Endometrium (tissue), 2 donors: ENCODE measurements around the gene CEP131.
"Not testable (repeated sequence)": the region's sequence is repeated elsewhere in the genome, so short reads cannot be mapped to it uniquely, and the experiment has no call there.

ENCODE experiments used
- FAIRE-seq: peaks from 2 replicates; lab custom pipeline; 2012; peaks lifted over from hg19 to GRCh38; lab: Jason Lieb, UNC
- donor health status: control.
- donor health status: control.

CEP131 gene

DNA sequence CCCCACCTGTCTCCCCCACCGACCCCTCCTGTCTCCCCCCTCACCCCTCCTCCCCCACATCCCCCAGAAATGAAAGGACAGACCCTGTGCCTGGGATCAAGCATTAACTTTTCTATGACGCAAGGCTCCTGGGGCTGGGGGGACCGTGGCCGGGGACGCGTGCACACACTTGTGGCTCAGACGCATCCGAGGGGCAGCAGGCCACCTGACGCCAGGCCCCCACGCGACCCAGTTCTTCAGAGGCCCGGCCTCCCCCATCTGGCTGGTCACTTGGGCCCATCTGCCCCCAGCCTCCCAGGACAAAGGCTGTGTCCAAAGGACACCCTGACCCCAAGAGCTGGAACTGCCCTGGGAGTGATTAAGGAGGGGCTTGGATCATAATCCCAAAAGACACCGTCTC is 71.5 kb downstream of the CEP131 start:
- no peak for FAIRE-seq

DNA sequence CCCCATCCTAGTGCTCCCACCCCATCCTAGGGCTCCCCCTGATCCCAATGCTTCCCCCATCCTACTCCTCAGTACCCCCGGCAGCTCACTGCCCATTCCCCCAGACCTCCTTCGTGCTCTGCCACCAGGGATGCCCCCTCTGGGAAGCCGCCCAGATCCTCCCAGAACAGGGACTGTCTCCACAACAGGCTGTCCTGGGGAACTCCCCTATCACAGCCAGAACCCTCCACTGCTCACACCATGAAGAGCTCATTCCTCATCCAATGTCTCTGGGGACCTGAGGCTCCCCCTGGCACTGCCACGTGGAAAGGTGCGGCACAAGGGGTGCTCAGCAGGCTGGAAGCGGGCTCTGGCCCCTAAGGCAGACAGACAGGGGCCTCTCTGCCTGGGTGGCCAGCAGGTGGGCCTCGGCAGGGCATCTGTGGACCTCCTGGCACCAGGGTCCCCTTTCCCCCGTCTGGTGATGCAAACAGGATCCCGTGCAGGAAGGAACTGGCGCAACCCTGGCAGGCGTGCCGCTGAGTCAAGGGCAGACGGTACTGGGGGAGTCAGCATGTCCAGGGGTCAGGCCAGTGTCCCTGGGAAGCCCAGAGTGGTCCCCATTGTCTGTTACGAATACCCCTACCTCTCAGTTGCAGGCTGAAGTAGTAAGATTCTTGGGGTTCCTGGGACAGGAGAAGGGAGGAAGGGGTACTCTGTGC is 72.2 kb downstream of the CEP131 start:
- FAIRE-seq: no peak

DNA sequence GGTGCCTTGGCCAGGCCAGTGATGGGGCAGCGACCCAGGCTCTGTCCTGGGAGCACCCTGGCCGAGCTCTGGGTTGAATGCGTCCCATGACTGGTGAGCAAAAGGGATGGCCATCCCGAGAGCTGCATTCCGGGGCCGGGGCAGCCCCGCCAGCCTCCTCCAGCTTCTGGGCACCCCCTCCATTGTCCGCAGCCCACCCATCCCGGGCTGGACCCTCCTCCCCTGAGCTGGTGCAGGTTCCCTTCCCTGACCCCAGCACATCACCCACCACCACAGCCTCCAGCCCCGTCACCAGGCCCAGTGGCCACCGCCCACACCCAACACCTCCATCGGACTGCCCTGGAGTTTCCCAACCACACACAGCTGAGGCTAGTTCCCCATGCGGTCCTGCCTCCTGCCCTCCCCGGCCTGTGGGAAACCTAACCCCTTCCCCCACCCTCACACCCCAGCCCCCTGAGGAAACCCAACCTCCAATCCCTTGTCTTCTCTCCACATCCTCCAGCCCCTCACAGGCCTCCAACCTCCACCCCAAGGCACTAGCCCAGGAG is 73.7 kb downstream of the CEP131 start:
- FAIRE-seq: no peak

DNA sequence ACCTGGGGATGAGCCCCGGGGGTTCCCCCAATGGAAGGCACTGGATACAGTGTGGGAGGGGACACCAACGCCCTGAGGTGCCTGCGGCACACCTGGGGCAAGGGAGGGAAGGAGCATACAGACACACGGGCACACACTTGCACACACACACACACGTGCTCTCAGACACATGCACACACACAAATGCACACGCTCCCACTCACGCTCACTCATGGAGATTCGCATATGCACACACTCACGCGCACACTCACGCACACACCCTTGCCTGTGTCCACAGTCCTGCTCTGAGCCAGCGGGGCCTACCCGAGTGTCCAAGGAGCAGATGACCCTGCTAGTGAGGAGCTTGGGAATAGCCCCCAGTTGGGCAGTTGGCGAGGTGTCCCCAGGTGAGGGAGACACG is 74.2 kb downstream of the CEP131 start:
- FAIRE-seq: no peak

DNA sequence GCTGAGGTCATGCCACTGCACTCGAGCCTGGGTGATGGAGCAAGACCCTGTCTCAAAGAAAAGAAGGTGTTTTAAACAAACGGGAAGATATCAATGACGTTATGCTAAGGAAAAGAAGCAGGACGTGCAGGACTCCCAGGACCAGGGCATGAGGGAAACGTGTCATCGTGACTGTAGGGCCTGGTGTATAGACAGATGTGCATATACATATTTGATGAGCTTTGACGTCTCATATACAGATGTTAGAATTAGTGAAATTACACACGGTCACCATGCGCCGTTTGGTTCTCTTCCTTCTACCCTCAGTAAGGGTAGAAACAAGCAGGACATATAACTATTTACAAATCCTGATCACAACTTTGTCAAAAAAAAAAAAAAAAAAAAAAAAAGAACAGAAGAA is 75.1 kb downstream of the CEP131 start:
- FAIRE-seq: no peak

DNA sequence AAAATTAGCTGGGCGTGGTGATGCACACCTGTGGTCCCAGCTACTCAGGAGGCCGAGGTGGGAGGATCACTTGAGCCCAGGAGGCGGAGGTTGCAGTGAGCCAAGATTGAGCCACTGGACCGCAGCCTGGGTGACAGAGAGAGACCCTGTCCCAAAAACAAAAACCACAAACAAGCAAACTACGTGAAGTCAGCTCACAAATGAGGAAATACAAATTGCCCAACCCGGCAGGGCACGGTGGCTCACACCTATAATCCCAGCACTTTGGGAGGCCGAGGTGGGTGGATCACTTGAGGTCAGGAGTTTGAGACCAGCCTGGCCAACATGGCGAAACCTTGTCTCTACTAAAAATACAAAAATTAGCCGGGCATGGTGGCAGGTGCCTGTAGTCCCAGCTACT is 76.6 kb downstream of the CEP131 start:
- not testable (repeated sequence) for FAIRE-seq

DNA sequence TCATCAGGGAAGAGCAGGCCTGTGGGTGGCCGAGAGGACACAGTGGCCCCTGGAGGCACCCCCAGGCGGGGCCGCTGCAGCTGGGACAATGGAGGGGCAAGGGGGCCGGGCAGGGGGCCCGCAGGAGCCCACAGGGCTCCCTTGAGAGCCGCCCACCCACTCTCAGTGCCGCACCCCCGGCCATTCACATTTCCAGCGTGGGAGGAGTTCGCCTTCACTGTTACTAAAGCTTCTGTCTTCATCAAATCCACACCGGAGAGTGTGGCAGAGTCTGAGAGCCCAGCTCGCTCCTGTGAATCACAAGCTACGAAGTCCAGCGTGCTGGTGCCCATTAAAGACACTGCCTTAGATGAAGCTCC is 78.4 kb downstream of the CEP131 start:
- FAIRE-seq: no peak

DNA sequence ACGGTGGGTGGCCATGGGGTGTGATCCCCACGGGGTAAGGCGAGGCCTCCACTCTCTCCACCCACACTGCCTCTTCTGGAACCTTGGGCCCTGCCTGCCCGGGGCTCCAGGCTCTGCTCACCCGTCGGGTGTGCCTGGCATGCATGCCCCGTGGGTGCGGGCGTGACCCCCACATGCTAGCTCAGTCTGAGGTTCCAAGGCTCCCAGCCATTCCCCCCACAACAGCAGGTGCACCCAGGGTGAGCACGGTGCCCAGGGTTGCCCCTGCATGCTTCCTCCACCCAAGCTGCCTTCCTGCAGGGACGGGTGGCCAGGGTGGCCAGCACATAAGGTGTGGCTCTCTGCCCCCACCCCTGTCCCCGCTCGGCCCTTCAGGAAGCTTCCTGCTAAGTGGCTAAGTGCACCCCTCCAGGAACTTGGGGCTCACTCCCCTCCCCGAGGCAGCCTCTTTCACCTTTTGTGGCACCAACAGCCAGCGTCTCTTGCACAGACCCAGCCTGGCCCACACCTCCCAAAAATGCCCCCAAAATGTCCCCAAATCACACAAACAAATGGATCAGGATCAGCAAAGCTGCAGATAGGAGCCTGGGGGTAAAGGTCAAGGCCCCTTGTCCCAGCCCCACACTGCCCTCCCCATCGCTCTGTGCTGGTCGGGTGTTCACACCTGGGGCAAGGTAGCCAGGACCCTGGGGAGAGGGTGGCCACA is 78.9 kb downstream of the CEP131 start:
- FAIRE-seq: no peak

DNA sequence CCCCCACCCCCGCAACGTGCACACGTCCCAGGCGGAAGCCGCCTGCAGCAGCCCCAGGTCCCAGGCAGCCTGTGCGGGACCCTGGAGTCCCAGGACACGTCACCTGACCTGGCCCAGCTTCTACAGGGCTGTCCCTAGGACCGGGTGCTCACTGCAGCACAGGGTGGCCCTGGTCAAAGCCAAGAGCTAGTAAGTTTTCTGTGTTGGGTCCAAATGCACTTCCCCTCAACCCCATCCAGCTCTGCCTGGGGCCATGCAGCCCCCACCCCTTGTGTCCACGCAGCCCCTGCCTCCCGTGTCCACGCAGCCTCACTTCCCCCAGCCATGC is 79.6 kb downstream of the CEP131 start:
- FAIRE-seq: no peak

DNA sequence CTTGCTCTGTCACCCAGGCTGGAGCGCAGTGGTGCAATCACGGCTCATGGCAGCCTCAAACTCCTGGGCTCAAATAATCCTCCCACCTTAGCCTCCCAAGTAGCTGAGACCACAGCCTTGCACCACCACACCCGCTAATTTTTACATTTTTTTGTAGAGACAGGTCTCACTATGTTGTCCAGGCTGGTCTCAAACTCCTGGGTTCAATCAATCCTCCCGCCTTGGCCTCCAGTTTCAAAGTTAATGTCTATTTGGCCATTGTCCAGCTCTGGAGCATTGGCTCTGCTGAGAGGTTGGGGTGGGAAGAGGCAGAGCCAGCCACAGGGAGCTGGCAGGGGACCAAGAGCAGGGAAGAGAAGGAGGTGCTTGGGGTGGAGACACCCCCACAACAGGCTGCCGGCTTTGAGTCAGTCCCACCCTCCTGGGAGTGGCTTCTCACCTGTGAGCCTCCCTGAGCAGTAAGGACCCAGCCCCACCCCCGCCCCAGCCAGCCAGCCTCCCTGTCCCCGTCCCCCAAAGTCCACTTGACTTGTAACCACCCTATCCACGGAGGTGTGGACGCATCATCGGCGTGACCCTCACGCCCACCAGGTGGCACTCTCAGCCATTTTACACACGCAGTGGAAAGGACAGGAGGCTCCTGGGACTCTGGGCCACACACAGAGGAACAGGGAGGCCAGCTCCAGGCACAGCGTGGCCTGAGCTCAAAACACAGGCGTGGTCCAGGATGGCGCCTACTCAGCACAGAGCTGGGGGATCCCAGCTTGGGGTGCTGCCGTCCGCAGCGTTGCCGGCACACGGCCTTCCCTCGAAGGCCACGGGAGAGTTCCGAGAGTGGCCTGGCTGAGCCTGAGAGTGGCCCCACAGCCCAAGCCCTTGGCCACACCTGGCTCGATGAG is 80.2 kb downstream of the CEP131 start:
- FAIRE-seq: no peak

DNA sequence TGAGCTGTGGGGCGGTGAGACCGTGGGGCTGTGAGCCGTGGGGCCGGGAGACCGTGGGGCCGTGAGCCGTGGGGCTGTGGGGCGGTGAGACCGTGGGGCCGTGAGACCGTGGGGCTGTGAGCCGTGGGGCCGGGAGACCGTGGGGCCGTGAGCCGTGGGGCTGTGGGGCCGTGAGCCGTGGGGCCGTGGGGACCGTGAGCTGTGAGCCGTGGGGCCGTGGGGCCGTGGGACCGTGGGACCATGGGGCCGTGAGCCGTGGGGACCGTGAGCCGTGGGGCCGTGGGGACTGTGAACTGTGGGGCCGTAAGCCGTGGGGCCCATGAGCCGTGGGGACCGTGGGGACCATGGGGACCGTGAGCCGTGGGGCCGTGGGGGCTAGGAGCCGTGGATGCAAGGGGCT is 82.1 kb downstream of the CEP131 start:
- FAIRE-seq: no peak

DNA sequence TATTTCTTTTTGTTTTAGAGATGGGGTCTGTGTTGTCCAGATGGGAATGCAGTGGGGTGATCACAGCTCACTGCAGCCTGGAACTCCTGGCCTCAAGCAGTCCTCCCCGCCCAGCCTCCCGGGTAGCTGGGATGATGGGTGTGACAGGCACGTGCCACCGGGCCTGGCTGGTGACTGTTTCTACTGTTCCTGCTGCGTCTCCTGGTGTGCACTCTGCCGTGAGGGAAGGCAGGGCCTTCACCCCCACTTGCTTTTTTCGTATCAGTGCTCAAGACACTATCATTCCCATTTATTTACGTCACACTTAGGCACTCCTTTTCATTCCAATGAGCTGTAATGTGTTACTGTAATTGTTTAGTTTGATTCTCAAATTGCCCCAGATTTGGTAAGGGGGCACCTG is 82.7 kb downstream of the CEP131 start:
- no peak for FAIRE-seq
